Measurements from ENCODE around the gene CEP112. TPM values are rescaled to one million over a fixed set of nuclear protein-coding genes. Genes with fewer than 3 reads are reported as not detected.

The CEP112 gene
- total RNA-seq, 4 donors from 2014 or later, result 14.6 to 21.2 (median 20.2) TPM

DNA sequence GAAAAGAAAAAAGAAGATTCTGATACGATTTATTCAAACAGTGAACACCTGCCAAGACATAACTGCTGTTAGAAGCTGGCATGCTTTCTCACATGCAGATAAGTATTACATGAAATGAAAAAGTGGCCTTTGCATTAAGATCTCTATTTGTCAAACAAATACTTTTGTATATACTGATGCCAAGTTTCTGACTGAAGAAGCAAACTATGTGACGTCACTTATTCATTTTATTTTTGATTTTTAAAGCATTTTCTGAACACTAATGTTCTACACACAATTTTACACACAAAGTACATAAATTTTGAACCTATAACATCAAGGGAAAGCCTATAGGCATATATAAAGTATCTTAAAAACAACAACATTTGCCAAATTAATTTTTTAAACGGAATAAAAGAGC is 153.8 kb downstream of the CEP112 start:
- TF ChIP-seq, protein P1, sequence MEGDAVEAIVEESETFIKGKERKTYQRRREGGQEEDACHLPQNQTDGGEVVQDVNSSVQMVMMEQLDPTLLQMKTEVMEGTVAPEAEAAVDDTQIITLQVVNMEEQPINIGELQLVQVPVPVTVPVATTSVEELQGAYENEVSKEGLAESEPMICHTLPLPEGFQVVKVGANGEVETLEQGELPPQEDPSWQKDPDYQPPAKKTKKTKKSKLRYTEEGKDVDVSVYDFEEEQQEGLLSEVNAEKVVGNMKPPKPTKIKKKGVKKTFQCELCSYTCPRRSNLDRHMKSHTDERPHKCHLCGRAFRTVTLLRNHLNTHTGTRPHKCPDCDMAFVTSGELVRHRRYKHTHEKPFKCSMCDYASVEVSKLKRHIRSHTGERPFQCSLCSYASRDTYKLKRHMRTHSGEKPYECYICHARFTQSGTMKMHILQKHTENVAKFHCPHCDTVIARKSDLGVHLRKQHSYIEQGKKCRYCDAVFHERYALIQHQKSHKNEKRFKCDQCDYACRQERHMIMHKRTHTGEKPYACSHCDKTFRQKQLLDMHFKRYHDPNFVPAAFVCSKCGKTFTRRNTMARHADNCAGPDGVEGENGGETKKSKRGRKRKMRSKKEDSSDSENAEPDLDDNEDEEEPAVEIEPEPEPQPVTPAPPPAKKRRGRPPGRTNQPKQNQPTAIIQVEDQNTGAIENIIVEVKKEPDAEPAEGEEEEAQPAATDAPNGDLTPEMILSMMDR (IDR thresholded peaks at IDR 0.05), result no peak
- TF ChIP-seq POLR2A (IDR thresholded peaks at IDR 0.05), result no peak
- Histone ChIP-seq H3K27ac (no peak overlapping the region), H3K9me3 (no peaks in the 10 kb centered on the region), H3K4me1 (no peaks in the 10 kb centered on the region), H3K4me3 (replicated peaks in 1 of 3) (no peak overlapping the region), H3K36me3 (no peaks in the 10 kb centered on the region), H3K27me3 (no peaks in the 10 kb centered on the region)
- DNase-seq, result no peak
- WGBS, 2 donors, result 46 to 60% methylated on average over 3 of the region's 3 CpGs
- intact Hi-C loops (cut with DNase I), result no loop called here

DNA sequence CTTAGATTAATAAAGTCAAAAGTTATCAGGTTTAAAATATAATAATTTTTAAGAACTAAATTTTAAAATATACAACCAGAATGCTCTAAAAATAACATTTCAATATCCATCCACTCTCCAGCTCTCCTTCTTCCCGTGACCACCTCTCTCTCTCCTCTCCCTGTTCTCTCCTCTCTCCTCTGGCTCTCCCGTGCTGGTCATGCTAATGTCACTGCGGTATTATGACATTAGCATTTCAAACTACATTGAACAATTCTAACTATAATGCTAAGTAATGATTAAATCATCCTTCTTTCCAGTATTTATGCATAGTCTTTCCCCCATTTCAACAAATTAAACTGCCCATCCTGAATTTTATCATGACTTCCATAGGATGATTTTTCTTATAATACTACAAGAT is 154.7 kb downstream of the CEP112 start:
- H3K27ac ChIP-seq, result no peak overlapping the region
- H3K9me3 ChIP-seq, result no peaks in the 10 kb centered on the region
- 89 to 90% methylated on average over 3 of the region's 3 CpGs for WGBS, 2 donors
- H3K4me3 ChIP-seq (replicated peaks in 1 of 3), result no peak overlapping the region
- no peak for TF ChIP-seq POLR2A (IDR thresholded peaks at IDR 0.05)
- H3K27me3 ChIP-seq, result no peaks in the 10 kb centered on the region
- H3K4me1 ChIP-seq, result no peaks in the 10 kb centered on the region
- intact Hi-C loops (cut with DNase I), result no loop called here
- no peaks in the 10 kb centered on the region for H3K36me3 ChIP-seq
- no peak for DNase-seq

DNA sequence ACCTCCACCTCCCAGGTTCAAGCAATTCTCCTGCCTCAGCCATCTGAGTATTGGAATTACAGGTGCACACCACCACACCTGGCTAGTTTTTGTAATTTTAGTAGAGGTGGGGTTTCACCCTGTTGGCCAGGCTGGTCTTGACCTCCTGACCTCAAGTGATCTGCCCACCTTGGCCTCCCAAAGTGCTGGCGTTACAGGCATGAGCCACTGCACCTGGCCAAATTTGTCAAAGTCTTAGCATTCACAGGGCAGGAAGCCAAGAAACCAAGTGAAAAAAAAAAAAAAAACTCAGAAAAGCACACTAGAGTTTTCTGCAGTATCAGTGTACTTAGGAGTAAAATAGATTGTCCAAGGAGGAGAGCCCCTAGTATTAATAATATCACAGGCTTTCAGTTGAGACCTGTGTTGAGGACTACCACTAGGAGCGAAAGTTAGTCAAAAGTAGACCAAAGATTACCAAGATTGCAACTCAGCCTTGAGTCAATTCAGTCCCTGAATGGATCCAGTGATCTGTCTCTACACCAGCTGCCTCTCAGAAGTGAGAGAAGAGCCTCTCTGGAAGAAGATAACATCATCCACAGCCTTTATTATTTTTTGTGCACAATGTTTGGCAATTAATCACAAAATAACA is 159.7 kb downstream of the CEP112 start:
- 64 to 65% methylated on average over 2 of the region's 2 CpGs for WGBS, 2 donors
- Histone ChIP-seq H3K27ac (no peak overlapping the region), H3K4me3 (replicated peaks in 1 of 3) (no peak overlapping the region), H3K36me3 (no peaks in the 10 kb centered on the region), H3K27me3 (no peaks in the 10 kb centered on the region), H3K4me1 (no peaks in the 10 kb centered on the region), H3K9me3 (no peaks in the 10 kb centered on the region)
- no peak for DNase-seq
- intact Hi-C loops (cut with DNase I), result no loop called here
- TF ChIP-seq, protein P1 (IDR thresholded peaks at IDR 0.05), result no peak
- no peak for TF ChIP-seq POLR2A (IDR thresholded peaks at IDR 0.05)

DNA sequence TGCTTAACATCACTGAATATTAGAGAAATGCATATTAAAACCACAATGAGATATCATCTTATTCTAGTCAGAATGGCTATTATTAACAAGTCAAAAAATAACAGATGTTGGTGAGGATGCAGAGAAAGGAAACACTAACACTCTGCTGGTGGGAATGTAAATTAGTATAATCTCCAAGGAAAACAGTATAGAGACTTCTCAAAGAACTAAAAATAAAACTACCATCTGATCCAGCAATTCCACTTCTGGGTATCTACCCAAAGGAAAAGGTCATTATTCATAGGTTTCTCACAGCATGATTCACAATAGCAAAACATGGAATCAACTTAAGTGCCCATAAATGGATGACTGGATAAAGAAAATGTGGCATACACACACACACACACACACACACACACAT is 166.4 kb downstream of the CEP112 start:
- no peak overlapping the region for H3K4me3 ChIP-seq (replicated peaks in 1 of 3)
- no peak overlapping the region for H3K27ac ChIP-seq
- no peak for TF ChIP-seq POLR2A (IDR thresholded peaks at IDR 0.05)
- TF ChIP-seq, protein P1 (IDR thresholded peaks at IDR 0.05), result no peak
- no peaks in the 10 kb centered on the region for H3K36me3 ChIP-seq
- H3K27me3 ChIP-seq, result no peaks in the 10 kb centered on the region
- no peaks in the 10 kb centered on the region for H3K9me3 ChIP-seq
- DNase-seq, result no peak
- no peaks in the 10 kb centered on the region for H3K4me1 ChIP-seq
- intact Hi-C loops (cut with DNase I), result no loop called here

DNA sequence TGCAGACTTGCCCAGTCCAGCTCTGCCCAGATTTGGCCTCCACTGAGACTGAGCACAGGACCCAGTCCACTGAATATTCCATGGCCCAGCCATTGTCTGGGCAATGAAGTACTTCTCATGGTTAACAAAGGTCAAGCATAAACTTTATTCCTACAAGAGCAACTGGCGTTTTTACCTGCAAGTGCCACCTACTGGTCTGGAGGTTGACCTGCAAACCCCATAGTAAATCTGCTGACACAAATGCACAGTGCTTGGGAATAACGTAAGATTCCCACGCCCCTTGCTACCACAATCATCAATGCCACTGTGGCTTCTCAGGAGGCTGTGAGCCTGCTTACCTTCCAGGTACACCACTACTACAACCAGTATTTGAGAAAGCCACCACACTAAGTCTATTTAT is 170.2 kb downstream of the CEP112 start:
- Histone ChIP-seq H3K9me3 (no peaks in the 10 kb centered on the region), H3K27me3 (no peaks in the 10 kb centered on the region), H3K27ac (no peak overlapping the region), H3K4me1 (no peaks in the 10 kb centered on the region), H3K4me3 (replicated peaks in 1 of 3) (no peak overlapping the region), H3K36me3 (no peaks in the 10 kb centered on the region)
- no peak for TF ChIP-seq POLR2A (IDR thresholded peaks at IDR 0.05)
- TF ChIP-seq, protein P1 (IDR thresholded peaks at IDR 0.05), result no peak
- intact Hi-C loops (cut with DNase I), result no loop called here
- WGBS, 2 donors, result 61 to 67% methylated on average over 3 of the region's 3 CpGs
- DNase-seq, result no peak
